HepG2 (cell line): Measurements from ENCODE around the gene ZFAND3. TPM values are rescaled to one million over a fixed set of nuclear protein-coding genes. Genes with fewer than 3 reads are reported as not detected.

ENCODE experiments used
- ATAC-seq: fragments of 200-7000 bp; cut with Tn5 transposase; 3 replicates; pipeline ENCODE4 v1.9.1; 2020; ENCODE audit warnings: mild to moderate bottlenecking, moderate library complexity
- BruUV-seq: library from RNA; stranded (reverse); fragments of 400-500 nt; replicated peaks from 2 replicates; lab custom pipeline; 2021; lab: Mats Ljungman, UMichigan
- CTCF ChIA-PET: fragments of 300-600 bp; formaldehyde crosslinking; extraction: SDS; loops from one replicate; lab custom pipeline; 2021; ENCODE audit warnings: low total read pairs, inconsistent platforms, low intra/inter-chr PET ratio; lab: Yijun Ruan, JAX
- POLR2A ChIA-PET: fragments of 350-600 bp; sonication (Branson Sonifier 250); formaldehyde crosslinking; loops from one replicate; lab custom pipeline; 2020; ENCODE audit warnings: antibody characterized with exemption, inconsistent platforms; lab: Yijun Ruan, JAX
- DNase-seq: peaks from one replicate; pipeline ENCODE4 v3.0.0-alpha.2; 2015; ENCODE audit warnings: low spot score
- FAIRE-seq: peaks from 3 replicates; lab custom pipeline; 2011; peaks lifted over from hg19 to GRCh38; lab: Jason Lieb, UNC
- H2AFZ ChIP-seq: one replicate; pipeline ENCODE4 v1.6.1; 2011; ENCODE audit warnings: low read length, inconsistent platforms
- H3K27ac ChIP-seq: fragments of 300-600 bp; 3 replicates; pipeline ENCODE4 v1.8.0; 2011; ENCODE audit warnings: mixed run types, mild to moderate bottlenecking, mixed read lengths, low read length, inconsistent platforms; ENCODE audit not compliant: insufficient read depth; ENCODE audit errors: extremely low read length
- H3K27me3 ChIP-seq, 2 experiments: fragments of 200-600 bp in 1 of 2; 2 replicates in 1 of 2; 3 replicates in 1 of 2; pipeline versions ENCODE4 v1.6.0 to v1.8.0; 2011; ENCODE audit warnings: low read length in 2 of 2, mild to moderate bottlenecking in 2 of 2, moderate library complexity in 2 of 2, inconsistent platforms in 1 of 2; ENCODE audit not compliant: insufficient read depth in 2 of 2, control insufficient read depth in 1 of 2
- H3K36me3 ChIP-seq, 2 experiments: fragments of 200-600 bp in 1 of 2; replicated peaks in 1 of 2; 2 replicates in 1 of 2; 3 replicates in 1 of 2; pipeline versions ENCODE4 v1.5.1 to v1.8.0; 2011; ENCODE audit warnings: low read length in 2 of 2, inconsistent platforms in 1 of 2; ENCODE audit not compliant: insufficient read depth in 2 of 2, control insufficient read depth in 1 of 2
- H3K4me1 ChIP-seq: 2 replicates; pipeline ENCODE4 v1.5.1; 2012; ENCODE audit warnings: low read length, inconsistent platforms; ENCODE audit not compliant: insufficient read depth
- H3K4me2 ChIP-seq: 2 replicates; pipeline ENCODE4 v1.6.0; 2011; ENCODE audit warnings: low read depth, low read length, inconsistent platforms
- H3K4me3 ChIP-seq, 3 experiments: fragments of 200-600 bp in 1 of 3; sonication (generic), shearing (Covaris generic) in 1 of 3; replicated peaks in 1 of 3; 2 replicates each; pipeline ENCODE4 v1.5.1; 2011 to 2016; ENCODE audit warnings: low read length in 3 of 3, inconsistent platforms in 2 of 3, low read depth in 2 of 3, mild to moderate bottlenecking in 2 of 3, control low read depth in 1 of 3, mixed read lengths in 1 of 3; ENCODE audit not compliant: insufficient read depth in 1 of 3
- H3K79me2 ChIP-seq: one replicate; pipeline ENCODE4 v1.6.1; 2011; ENCODE audit warnings: low read length, inconsistent platforms; ENCODE audit not compliant: insufficient read depth
- H3K9ac ChIP-seq: 2 replicates; pipeline ENCODE4 v1.6.0; 2011; ENCODE audit warnings: mild to moderate bottlenecking, low read depth, low read length, inconsistent platforms; ENCODE audit not compliant: insufficient read depth
- H3K9me3 ChIP-seq: 2 replicates; pipeline ENCODE4 v1.5.1; 2012; ENCODE audit warnings: mild to moderate bottlenecking, low read length
- H4K20me1 ChIP-seq: 2 replicates; pipeline ENCODE4 v1.6.0; 2011; ENCODE audit warnings: inconsistent platforms, mild to moderate bottlenecking, low read length, moderate library complexity; ENCODE audit not compliant: insufficient read depth
- HNF4A ChIP-seq: sonication (generic); formaldehyde crosslinking; IDR thresholded peaks from 2 replicates; pipeline ENCODE4 v1.4.0; 2020; ENCODE audit warnings: missing genetic modification reagents
- JUN ChIP-seq: sonication (generic); formaldehyde crosslinking; IDR thresholded peaks from 2 replicates; pipeline ENCODE4 v1.4.0; 2020; ENCODE audit warnings: mild to moderate bottlenecking, missing genetic modification reagents
- STAG1 ChIP-seq: sonication (generic); formaldehyde crosslinking; IDR thresholded peaks from 2 replicates; pipeline ENCODE4 v1.4.0; 2020; ENCODE audit warnings: missing genetic modification reagents
- ZBTB38 ChIP-seq: sonication (generic); formaldehyde crosslinking; IDR thresholded peaks from 2 replicates; pipeline ENCODE4 v1.5.1; 2020; ENCODE audit warnings: mild to moderate bottlenecking, missing genetic modification reagents
- ZNF264 ChIP-seq: sonication (generic); formaldehyde crosslinking; IDR thresholded peaks from 2 replicates; pipeline ENCODE4 v1.4.0; 2020; ENCODE audit warnings: missing genetic modification reagents
- ZNF562 ChIP-seq: sonication (generic); formaldehyde crosslinking; IDR thresholded peaks from 2 replicates; pipeline ENCODE4 v1.8.0; 2022; ENCODE audit warnings: missing genetic modification reagents, borderline replicate concordance
- ZNF564 ChIP-seq: sonication (generic); formaldehyde crosslinking; IDR thresholded peaks from 2 replicates; pipeline ENCODE4 v1.8.1; 2023; ENCODE audit warnings: mild to moderate bottlenecking, missing genetic modification reagents
- ZNF747 ChIP-seq: sonication (generic); formaldehyde crosslinking; IDR thresholded peaks from 2 replicates; pipeline ENCODE4 v1.8.1; 2023; ENCODE audit warnings: missing genetic modification reagents, mild to moderate bottlenecking, borderline replicate concordance
- ZNF879 ChIP-seq: sonication (generic); formaldehyde crosslinking; IDR thresholded peaks from 2 replicates; pipeline ENCODE4 v1.8.1; 2023; ENCODE audit warnings: missing genetic modification reagents
- WGBS: methylation state at CpG from one replicate; pipeline ENCODE4 v1.1.6; 2017; ENCODE audit warnings: low lambda C conversion rate; 5-methylcytosine and 5-hydroxymethylcytosine counted together
- in situ Hi-C: cut with HindIII; loops from 2 replicates; pipeline ENCODE4 v1.10.0; 2017; ENCODE audit warnings: low pct_unique_long_range_greater_than_20kb; ENCODE audit not compliant: extremely low pct_ligation_motif_present
- intact Hi-C: fragments of 100-400 bp; cut with micrococcal nuclease; formaldehyde crosslinking; loops from one replicate; pipeline ENCODE4 v1.10.0; 2022; ENCODE audit not compliant: unreplicated experiment
- polyA plus RNA-seq, 8 experiments: library from polyadenylated mRNA; depleted of rRNA in 3 of 8; stranded (reverse) in 7 of 8; unstranded in 1 of 8; fragments of >200 nt; fragmentation: Illumina TruSeq in 4 of 8; extraction: Trizol in 4 of 8; gene quantifications; 2 replicates each; pipeline versions ENCODE4 v1.2.1 to v1.2.3, GENCODE V29; 2011 to 2016; ENCODE audit warnings: low read depth in 4 of 8, missing spikeins in 1 of 8, mixed read lengths in 1 of 8; ENCODE audit not compliant: insufficient read depth in 1 of 8
- total RNA-seq, 5 experiments: library from RNA; depleted of rRNA; stranded (reverse); fragments of >200 nt; fragmentation: Illumina TruSeq; extraction: Trizol; gene quantifications; 2 replicates each; pipeline ENCODE4 v1.2.3, GENCODE V29; 2016; ENCODE audit warnings: low read depth in 1 of 5
- TF ChIP-seq, protein P1 (sequence below): sonication (generic); formaldehyde crosslinking; IDR thresholded peaks from 2 replicates; pipeline ENCODE4 v1.4.0; 2020; ENCODE audit warnings: mild to moderate bottlenecking, missing genetic modification reagents
- TF ChIP-seq, protein P2 (sequence below): sonication (generic); formaldehyde crosslinking; IDR thresholded peaks from 2 replicates; pipeline ENCODE4 v1.5.0; 2020; ENCODE audit warnings: mild to moderate bottlenecking, missing genetic modification reagents, borderline replicate concordance
- TF ChIP-seq, protein P3 (sequence below): sonication (generic); formaldehyde crosslinking; IDR thresholded peaks from 2 replicates; pipeline ENCODE4 v1.8.0; 2022; ENCODE audit warnings: missing genetic modification reagents, mild to moderate bottlenecking, moderate library complexity, borderline replicate concordance
- TF ChIP-seq, protein P4 (sequence below): IDR thresholded peaks from 2 replicates; pipeline ENCODE4 v1.6.1; 2016; ENCODE audit warnings: missing genetic modification reagents, missing compliant biosample characterization

ZFAND3 gene
- total and polyA plus RNA-seq, 2 of the 13 experiments (the other 11 are each of a cell fraction or from before 2014, with no cell fraction given), result 16.4 to 17.1 TPM

DNA sequence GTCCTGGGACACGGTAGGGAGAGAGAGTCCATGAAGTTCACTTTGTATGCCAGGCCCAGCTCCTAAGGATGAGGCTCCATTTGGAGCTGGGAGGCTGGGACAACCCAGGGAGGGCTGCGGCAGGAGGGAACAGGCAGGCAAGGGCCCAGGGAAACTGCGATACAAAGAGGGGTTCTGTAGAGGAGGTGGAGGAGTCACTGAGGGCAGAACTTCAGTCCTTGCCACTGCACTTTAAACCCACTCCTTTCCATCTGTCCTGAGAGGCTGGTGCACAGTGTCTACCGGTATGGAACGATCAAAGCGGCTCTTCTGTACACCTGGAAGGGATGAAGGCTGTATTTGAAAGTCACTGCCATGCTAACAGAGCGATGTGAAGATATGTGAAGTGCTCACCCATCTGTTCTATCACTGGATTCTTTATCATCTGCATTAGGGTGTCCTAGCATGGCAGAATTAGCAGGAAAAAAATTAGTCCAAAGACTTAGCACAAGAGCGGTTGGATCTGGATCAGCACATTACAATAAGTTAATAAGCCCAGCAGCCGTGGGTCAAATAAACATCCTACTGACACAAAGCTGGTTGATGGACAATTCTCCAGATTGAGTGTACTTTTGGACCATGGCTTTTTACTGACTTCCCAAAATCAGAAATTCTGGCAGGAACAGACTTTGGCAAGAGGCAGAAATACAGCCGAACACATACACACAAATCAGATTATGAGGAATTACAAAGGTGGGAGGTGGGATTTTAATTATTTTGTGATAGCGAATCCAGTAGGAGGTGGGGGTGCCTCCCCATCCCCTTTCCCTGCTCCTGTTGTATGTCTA, 20.9 kb upstream of the ZFAND3 start:
- Histone ChIP-seq H3K9me3 (no peaks in the 10 kb centered on the region), H3K27ac (peak overlapping the region; percentile 16), H3K4me1 (peaks cover 73% of the 10 kb centered on the region), H3K36me3 (no peaks in the 10 kb centered on the region), H3K79me2 (no peaks in the 10 kb centered on the region), H3K4me2 (peak overlapping the region; percentile 79), H4K20me1 (no peaks in the 10 kb centered on the region), H2AFZ (peak overlapping the region; percentile 3), H3K27me3 (no peaks in the 10 kb centered on the region), H3K9ac (peak overlapping the region; percentile 39), H3K4me3 (peak overlapping the region; percentile 6 to 44 (median 39))
- FAIRE-seq, result no peak
- no peak for DNase-seq
- intact Hi-C loops (loop anchor here (1.0 to 2.0 kb wide), 2 partner anchors 21 to 214 kb away; partner anchors contain the start of gene ZFAND3), in situ Hi-C loops (no loop called here)
- POLR2A ChIA-PET, result interaction anchor here (0.9 to 5.0 kb wide), 3 partner anchors 8 to 47 kb away, joined by 4 to 73 read pairs (median 5); partner anchors contain the start of gene ZFAND3
- WGBS, result 7% methylated on average over 11 of the region's 11 CpGs
- CTCF ChIA-PET, result no interaction called here
- ATAC-seq, result peak; percentile 48
- BruUV-seq, result TSS peak; percentile 94
- TF ChIP-seq HNF4A, result peak; percentile 58
- TF ChIP-seq, protein P1, sequence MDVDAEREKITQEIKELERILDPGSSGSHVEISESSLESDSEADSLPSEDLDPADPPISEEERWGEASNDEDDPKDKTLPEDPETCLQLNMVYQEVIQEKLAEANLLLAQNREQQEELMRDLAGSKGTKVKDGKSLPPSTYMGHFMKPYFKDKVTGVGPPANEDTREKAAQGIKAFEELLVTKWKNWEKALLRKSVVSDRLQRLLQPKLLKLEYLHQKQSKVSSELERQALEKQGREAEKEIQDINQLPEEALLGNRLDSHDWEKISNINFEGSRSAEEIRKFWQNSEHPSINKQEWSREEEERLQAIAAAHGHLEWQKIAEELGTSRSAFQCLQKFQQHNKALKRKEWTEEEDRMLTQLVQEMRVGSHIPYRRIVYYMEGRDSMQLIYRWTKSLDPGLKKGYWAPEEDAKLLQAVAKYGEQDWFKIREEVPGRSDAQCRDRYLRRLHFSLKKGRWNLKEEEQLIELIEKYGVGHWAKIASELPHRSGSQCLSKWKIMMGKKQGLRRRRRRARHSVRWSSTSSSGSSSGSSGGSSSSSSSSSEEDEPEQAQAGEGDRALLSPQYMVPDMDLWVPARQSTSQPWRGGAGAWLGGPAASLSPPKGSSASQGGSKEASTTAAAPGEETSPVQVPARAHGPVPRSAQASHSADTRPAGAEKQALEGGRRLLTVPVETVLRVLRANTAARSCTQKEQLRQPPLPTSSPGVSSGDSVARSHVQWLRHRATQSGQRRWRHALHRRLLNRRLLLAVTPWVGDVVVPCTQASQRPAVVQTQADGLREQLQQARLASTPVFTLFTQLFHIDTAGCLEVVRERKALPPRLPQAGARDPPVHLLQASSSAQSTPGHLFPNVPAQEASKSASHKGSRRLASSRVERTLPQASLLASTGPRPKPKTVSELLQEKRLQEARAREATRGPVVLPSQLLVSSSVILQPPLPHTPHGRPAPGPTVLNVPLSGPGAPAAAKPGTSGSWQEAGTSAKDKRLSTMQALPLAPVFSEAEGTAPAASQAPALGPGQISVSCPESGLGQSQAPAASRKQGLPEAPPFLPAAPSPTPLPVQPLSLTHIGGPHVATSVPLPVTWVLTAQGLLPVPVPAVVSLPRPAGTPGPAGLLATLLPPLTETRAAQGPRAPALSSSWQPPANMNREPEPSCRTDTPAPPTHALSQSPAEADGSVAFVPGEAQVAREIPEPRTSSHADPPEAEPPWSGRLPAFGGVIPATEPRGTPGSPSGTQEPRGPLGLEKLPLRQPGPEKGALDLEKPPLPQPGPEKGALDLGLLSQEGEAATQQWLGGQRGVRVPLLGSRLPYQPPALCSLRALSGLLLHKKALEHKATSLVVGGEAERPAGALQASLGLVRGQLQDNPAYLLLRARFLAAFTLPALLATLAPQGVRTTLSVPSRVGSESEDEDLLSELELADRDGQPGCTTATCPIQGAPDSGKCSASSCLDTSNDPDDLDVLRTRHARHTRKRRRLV (CRISPR knock-in tag), result no peak
- TF ChIP-seq ZNF564 (CRISPR knock-in tag), result no peak
- 0 out of 2 replicates have a peak, but pooled peaks have one; percentile 37 for TF ChIP-seq ZNF879 (CRISPR knock-in tag)
- TF ChIP-seq, protein P2, sequence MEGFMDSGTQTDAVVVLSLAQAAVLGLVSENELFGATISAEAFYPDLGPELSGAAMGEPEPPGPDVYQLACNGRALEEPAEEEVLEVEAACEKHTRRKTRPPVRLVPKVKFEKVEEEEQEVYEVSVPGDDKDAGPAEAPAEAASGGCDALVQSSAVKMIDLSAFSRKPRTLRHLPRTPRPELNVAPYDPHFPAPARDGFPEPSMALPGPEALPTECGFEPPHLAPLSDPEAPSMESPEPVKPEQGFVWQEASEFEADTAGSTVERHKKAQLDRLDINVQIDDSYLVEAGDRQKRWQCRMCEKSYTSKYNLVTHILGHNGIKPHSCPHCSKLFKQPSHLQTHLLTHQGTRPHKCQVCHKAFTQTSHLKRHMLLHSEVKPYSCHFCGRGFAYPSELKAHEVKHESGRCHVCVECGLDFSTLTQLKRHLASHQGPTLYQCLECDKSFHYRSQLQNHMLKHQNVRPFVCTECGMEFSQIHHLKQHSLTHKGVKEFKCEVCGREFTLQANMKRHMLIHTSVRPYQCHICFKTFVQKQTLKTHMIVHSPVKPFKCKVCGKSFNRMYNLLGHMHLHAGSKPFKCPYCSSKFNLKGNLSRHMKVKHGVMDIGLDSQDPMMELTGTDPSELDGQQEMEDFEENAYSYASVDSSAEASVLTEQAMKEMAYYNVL (CRISPR knock-in tag), result peak; percentile 41; the same call in 1 of the 2 replicates
- TF ChIP-seq, protein P3, sequence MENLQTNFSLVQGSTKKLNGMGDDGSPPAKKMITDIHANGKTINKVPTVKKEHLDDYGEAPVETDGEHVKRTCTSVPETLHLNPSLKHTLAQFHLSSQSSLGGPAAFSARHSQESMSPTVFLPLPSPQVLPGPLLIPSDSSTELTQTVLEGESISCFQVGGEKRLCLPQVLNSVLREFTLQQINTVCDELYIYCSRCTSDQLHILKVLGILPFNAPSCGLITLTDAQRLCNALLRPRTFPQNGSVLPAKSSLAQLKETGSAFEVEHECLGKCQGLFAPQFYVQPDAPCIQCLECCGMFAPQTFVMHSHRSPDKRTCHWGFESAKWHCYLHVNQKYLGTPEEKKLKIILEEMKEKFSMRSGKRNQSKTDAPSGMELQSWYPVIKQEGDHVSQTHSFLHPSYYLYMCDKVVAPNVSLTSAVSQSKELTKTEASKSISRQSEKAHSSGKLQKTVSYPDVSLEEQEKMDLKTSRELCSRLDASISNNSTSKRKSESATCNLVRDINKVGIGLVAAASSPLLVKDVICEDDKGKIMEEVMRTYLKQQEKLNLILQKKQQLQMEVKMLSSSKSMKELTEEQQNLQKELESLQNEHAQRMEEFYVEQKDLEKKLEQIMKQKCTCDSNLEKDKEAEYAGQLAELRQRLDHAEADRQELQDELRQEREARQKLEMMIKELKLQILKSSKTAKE, result no peak
- no peak for TF ChIP-seq ZNF264 (CRISPR knock-in tag)
- peak; percentile 69 for TF ChIP-seq ZNF747 (CRISPR knock-in tag)
- TF ChIP-seq, protein P4, sequence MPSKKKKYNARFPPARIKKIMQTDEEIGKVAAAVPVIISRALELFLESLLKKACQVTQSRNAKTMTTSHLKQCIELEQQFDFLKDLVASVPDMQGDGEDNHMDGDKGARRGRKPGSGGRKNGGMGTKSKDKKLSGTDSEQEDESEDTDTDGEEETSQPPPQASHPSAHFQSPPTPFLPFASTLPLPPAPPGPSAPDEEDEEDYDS (CRISPR knock-in tag), result peak; percentile 32; the same call in 1 of the 2 replicates
- no peak for TF ChIP-seq STAG1 (CRISPR knock-in tag)
- 0 out of 2 replicates have a peak, but pooled peaks have one; percentile 15 for TF ChIP-seq JUN (CRISPR knock-in tag)
- TF ChIP-seq ZBTB38 (CRISPR knock-in tag), result 0 out of 2 replicates have a peak, but pooled peaks have one; percentile 17
- no peak for TF ChIP-seq ZNF562 (CRISPR knock-in tag)
